BE2C (cell line): ENCODE data around the gene AUTS2.
A peak's percentile ranks its signal among the peaks of the same experiment; 100 is the strongest.

Experiments
- DNase-seq: peaks from one replicate; pipeline ENCODE4 v3.0.0-alpha.2; 2020
- H3K27me3 ChIP-seq: fragments of 250-450 bp; sonication (Bioruptor Pico); 2 replicates; pipeline ENCODE4 v1.5.1; 2020; ENCODE audit warnings: mild to moderate bottlenecking
- H3K36me3 ChIP-seq: fragments of 250-450 bp; sonication (Bioruptor Pico); 2 replicates; pipeline ENCODE4 v1.5.1; 2020; ENCODE audit warnings: mild to moderate bottlenecking
- H3K4me1 ChIP-seq: fragments of 250-450 bp; sonication (Bioruptor Pico); 2 replicates; pipeline ENCODE4 v1.5.1; 2020
- H3K4me3 ChIP-seq: 2 replicates; pipeline ENCODE4 v1.5.1; 2011; ENCODE audit warnings: low read depth, low read length
- H3K9me3 ChIP-seq: fragments of 250-450 bp; sonication (Bioruptor Pico); 2 replicates; pipeline ENCODE4 v1.5.1; 2020
- TF ChIP-seq, protein P1 (sequence below): IDR thresholded peaks from 2 replicates; pipeline ENCODE4 v1.5.1; 2012; ENCODE audit warnings: mild to moderate bottlenecking, low read depth, low read length

Gene AUTS2

DNA sequence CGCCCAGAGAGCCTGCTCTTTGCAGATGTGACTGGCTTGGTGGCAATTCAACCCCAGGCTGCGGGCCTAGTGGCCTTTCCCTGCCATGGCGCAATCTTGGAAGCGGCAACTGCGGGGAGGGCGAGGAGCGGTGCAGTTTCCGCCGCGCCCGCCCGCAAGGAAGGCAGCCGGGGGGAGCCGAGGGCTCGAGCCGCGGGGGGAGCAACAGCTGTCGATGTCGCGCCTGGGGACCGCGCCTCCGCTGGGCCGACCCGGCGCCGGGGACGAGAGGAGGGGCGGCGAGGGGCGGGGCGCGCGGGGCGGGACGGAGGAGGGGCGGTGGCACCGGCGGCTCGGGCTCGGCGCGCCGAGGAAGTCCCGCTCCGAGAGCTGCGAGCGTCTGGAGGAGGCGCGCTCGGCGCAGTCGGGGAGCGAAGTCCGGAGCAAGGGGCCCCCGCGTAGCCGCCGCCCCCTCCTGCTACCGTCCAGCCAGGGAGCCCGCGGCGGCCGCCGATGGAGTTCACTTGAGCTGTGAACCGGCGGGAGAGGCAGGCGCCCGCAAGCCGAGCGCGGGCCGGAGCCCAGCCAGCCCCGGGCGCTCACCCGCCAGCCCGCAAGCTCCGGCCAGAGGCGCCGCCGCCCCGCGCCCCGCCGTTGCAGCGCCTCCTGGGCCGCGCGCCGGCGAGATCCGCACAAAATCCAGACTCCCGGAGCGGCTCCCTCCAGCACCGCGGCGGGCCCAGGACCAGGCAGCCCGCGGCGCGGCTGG, 1095.6 kb downstream of the AUTS2 start:
- Histone ChIP-seq H3K27me3 (peaks cover 19% of the 10 kb centered on the region), H3K9me3 (no peaks in the 10 kb centered on the region), H3K4me3 (peak overlapping the region; percentile 86), H3K36me3 (no peaks in the 10 kb centered on the region), H3K4me1 (no peaks in the 10 kb centered on the region)
- DNase-seq = peak; percentile 76
- TF ChIP-seq, protein P1, sequence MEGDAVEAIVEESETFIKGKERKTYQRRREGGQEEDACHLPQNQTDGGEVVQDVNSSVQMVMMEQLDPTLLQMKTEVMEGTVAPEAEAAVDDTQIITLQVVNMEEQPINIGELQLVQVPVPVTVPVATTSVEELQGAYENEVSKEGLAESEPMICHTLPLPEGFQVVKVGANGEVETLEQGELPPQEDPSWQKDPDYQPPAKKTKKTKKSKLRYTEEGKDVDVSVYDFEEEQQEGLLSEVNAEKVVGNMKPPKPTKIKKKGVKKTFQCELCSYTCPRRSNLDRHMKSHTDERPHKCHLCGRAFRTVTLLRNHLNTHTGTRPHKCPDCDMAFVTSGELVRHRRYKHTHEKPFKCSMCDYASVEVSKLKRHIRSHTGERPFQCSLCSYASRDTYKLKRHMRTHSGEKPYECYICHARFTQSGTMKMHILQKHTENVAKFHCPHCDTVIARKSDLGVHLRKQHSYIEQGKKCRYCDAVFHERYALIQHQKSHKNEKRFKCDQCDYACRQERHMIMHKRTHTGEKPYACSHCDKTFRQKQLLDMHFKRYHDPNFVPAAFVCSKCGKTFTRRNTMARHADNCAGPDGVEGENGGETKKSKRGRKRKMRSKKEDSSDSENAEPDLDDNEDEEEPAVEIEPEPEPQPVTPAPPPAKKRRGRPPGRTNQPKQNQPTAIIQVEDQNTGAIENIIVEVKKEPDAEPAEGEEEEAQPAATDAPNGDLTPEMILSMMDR = peak; percentile 25; the same call in 1 of the 2 replicates

DNA sequence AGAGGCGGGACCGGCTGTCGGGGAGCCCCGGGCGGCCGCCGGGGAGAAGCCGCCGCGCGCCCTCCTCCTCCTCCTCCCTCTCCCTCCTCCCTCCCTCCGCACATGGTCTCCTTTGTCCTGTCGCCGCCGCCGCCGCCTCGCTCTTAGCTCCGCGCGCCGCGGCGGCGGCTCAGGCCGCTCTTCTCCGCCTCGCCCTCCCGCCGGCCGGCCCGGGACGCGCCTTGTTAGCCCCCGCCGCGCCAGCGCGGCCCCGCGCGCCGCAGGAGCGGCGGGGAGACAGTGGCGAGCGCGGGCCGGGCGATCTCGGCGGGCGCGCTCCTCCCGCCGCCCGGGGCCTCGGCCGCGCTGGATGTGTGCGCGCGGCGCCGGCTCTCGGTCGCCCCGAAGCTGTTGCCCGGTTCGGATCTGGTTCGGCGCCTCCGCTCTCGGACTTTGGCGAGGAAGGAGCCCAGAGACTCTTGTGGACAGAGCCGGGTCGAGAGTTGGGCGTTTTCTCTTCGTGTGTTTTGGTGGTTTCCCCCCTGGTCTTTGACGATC, 1096.2 kb downstream of the AUTS2 start:
- DNase-seq = peak; percentile 57
- Histone ChIP-seq H3K9me3 (no peaks in the 10 kb centered on the region), H3K4me3 (peak overlapping the region; percentile 86), H3K27me3 (peaks cover 19% of the 10 kb centered on the region), H3K36me3 (no peaks in the 10 kb centered on the region), H3K4me1 (no peaks in the 10 kb centered on the region)
- TF ChIP-seq, protein P1 = no peak

DNA sequence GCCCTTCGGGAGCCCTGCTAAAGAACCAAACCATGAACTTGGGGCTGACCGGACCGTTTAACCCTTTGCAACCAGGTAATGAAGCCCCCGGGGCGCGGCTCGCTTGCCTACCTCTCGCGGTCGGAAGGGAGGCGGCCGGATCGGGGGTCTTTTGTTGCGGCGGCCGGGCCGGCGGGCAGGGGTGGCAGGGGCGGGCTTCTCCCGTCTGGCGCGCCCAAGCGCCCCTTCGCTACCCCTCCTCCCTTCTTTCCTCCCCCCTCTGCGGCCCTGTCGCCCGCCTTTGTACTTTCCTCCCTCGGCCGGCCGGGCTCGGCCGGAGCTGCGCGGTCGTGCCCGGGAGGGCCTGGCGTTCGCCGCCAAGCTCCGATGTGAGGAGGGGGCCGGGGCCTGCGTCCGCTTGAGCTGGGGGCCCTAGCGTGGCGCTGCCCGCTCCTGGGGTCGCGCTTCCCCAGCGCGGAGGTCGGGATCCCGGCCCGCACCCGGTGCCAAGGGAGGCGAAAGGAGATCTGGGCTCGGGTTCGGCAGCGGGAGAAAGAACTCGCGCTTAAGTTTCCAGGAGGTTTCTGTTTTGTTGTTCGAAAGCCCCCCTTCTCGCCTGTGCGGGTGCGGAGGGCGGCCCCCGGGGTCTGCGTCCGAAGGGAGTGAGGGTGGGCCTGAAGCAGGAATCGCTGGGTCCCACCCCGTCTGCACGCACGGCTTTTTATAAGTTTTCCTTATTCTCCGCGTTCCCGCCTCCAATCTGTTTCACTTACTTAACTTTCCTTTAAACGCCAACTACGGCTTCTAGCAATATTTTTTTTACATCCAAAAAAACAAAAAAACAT, 1096.9 kb downstream of the AUTS2 start:
- TF ChIP-seq, protein P1 = no peak
- DNase-seq = peak; percentile 33
- H3K36me3 ChIP-seq = no peaks in the 10 kb centered on the region
- no peaks in the 10 kb centered on the region for H3K4me1 ChIP-seq
- H3K4me3 ChIP-seq = peak overlapping the region; percentile 86
- H3K27me3 ChIP-seq = peaks cover 19% of the 10 kb centered on the region
- no peaks in the 10 kb centered on the region for H3K9me3 ChIP-seq

DNA sequence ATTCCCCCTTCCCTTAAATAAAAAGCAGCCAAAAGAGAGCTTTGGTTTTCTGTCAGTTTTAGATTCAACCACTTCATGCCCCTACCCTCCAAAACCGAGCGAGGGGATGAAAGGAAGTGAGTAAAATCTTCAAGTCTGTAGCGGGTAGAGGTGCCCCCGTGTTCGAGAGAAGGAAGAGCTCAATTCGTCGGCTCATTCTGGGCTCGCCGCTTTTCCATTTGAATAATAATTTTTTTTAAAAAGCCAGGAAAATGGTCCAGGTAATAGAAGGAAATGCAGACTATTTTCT, 1097.5 kb downstream of the AUTS2 start:
- no peaks in the 10 kb centered on the region for H3K9me3 ChIP-seq
- TF ChIP-seq, protein P1 = no peak
- H3K4me1 ChIP-seq = no peaks in the 10 kb centered on the region
- H3K36me3 ChIP-seq = no peaks in the 10 kb centered on the region
- no peak for DNase-seq
- peaks cover 19% of the 10 kb centered on the region for H3K27me3 ChIP-seq
- peak overlapping the region; percentile 86 for H3K4me3 ChIP-seq

DNA sequence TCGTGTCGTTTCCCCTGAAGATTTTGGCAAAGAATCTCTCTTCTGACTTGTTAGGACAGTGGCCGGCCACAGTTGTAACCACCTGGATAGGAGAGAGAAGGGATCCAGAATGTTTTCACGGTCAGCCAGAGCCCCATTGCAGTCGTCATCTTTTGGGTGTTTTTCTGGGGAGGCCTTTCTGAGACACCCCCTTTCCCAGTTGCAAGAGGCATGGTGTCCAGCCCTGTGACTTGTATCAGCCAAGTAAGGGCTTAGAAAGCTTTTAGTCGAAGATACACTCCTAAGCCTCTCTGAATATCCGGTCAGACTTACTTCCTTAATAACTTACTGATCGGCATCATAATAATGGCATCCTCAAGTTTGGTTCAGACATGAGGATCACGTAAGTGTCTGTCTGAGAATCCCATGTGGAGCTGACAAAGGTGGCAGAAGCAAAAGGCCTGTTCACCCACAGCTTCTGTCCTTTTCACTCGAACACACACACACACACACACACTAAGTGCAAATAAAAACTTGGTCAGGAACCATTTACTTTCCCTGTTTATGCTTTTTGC, 1098.0 kb downstream of the AUTS2 start:
- no peak for DNase-seq
- no peaks in the 10 kb centered on the region for H3K4me1 ChIP-seq
- peak overlapping the region; percentile 86 for H3K4me3 ChIP-seq

More for the DNA sequence above, 1098.0 kb downstream of the AUTS2 start:
- H3K27me3 ChIP-seq = peaks cover 19% of the 10 kb centered on the region
- no peaks in the 10 kb centered on the region for H3K9me3 ChIP-seq
- H3K36me3 ChIP-seq = no peaks in the 10 kb centered on the region
- TF ChIP-seq, protein P1 = no peak
